GM19372 (cell line): ENCODE measurements around the gene CCDC83.
A peak's percentile ranks its signal among the peaks of the same experiment; 100 is the strongest.
"Not testable (repeated sequence)": the region's sequence is repeated elsewhere in the genome, so short reads cannot be mapped to it uniquely, and the experiment has no call there.

Experiments used
- ATAC-seq: cut with Tn5 transposase; IDR thresholded peaks from one replicate; pipeline ENCODE4 v1.9.1; 2021; ENCODE audit warnings: mild to moderate bottlenecking, low read depth, moderate library complexity; ENCODE audit not compliant: unreplicated experiment

CCDC83 gene

GRCh38 chr11:85939099-85940015, 84.2 kb downstream of the CCDC83 start:
- no peak for ATAC-seq

- peak; percentile 69 for ATAC-seq
Measured at GRCh38 chr11:85941380-85941973, 86.3 kb downstream of the CCDC83 start.

- no peak for ATAC-seq
Measured at GRCh38 chr11:85945296-85945695, 90.1 kb downstream of the CCDC83 start.

GRCh38 chr11:85945788-85946187, 90.6 kb downstream of the CCDC83 start:
- no peak for ATAC-seq

GRCh38 chr11:85946221-85946620, 91.0 kb downstream of the CCDC83 start:
- ATAC-seq = no peak

- peak; percentile 44 for ATAC-seq
Measured at GRCh38 chr11:85947431-85948272, 92.5 kb downstream of the CCDC83 start.

GRCh38 chr11:85948884-85949283, 93.7 kb downstream of the CCDC83 start:
- ATAC-seq = no peak

GRCh38 chr11:85949798-85950197, 94.6 kb downstream of the CCDC83 start:
- no peak for ATAC-seq

- no peak for ATAC-seq
Measured at GRCh38 chr11:85950317-85951048, 95.3 kb downstream of the CCDC83 start.

GRCh38 chr11:85951049-85951405, 95.8 kb downstream of the CCDC83 start:
- ATAC-seq = no peak

- no peak for ATAC-seq
Measured at GRCh38 chr11:85951428-85952107, 96.4 kb downstream of the CCDC83 start.

- ATAC-seq = not testable (repeated sequence)
Measured at GRCh38 chr11:85952108-85952485, 96.9 kb downstream of the CCDC83 start.

- ATAC-seq = no peak
Measured at GRCh38 chr11:85953491-85954143, 98.4 kb downstream of the CCDC83 start.

- no peak for ATAC-seq
Measured at GRCh38 chr11:85955531-85955930, 100.3 kb downstream of the CCDC83 start.

- no peak for ATAC-seq
Measured at GRCh38 chr11:85960678-85961077, 105.5 kb downstream of the CCDC83 start.

- ATAC-seq = no peak
Measured at GRCh38 chr11:85961130-85961529, 105.9 kb downstream of the CCDC83 start.

- ATAC-seq = no peak
Measured at GRCh38 chr11:85961930-85962363, 106.8 kb downstream of the CCDC83 start.

- ATAC-seq = no peak
Measured at GRCh38 chr11:85965202-85965601, 110.0 kb downstream of the CCDC83 start.

GRCh38 chr11:85967457-85967856, 112.3 kb downstream of the CCDC83 start:
- ATAC-seq = no peak
